HK-2 (cell line): Measurements from ENCODE around the gene CFDP1.

Experiments
- DNase-seq: peaks from one replicate; pipeline ENCODE4 v3.0.0-alpha.2; 2018; ENCODE audit not compliant: unreplicated experiment

CFDP1 gene

DNA sequence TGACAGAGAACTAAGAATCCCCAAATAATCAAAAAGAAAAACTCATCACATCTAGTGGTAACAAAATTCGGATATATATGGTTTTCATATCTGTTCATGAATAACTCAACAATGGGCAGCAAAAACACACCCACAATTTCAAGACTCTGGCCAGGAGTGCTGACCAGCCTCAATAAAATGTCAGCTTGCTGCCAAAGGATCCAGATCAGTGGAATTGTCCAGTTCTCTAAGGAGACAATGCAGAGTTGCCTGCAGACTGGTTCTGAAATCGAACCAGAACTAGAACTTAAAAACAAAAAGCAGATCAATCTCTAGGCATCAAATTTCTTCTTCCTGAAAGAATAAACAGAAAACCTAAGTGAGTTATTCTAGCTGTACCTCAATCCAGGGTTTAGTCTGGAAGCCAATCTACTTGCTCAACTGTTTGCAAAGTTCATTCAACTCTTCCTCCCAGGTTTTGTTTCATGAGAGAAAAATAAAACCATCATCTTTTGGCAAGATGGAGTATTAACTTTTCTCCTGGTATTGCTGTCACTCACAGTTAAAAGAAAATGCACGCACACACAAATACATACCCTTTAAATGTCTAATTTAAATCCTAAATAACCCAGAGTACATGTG lies 61.0 kb downstream of the CFDP1 start:
- no peak for DNase-seq

DNA sequence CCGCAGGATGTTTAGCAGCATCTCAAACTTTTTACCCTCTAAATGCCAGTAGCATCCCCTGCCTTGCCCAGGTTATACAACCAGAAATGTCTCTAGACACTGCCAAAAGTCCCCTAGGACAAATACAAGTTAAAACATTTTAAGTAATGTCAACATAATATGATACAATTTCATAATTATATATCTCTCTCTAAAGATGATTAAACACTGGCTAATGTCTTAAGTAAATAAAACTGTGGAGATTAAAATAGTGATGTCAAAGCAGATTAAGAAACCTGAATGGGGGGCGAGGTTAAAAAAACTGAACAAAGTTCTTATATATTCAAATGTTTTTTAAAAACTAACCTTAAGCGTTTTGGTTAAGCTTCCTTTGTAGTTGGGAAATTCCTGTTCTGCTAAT lies 62.1 kb downstream of the CFDP1 start:
- no peak for DNase-seq

DNA sequence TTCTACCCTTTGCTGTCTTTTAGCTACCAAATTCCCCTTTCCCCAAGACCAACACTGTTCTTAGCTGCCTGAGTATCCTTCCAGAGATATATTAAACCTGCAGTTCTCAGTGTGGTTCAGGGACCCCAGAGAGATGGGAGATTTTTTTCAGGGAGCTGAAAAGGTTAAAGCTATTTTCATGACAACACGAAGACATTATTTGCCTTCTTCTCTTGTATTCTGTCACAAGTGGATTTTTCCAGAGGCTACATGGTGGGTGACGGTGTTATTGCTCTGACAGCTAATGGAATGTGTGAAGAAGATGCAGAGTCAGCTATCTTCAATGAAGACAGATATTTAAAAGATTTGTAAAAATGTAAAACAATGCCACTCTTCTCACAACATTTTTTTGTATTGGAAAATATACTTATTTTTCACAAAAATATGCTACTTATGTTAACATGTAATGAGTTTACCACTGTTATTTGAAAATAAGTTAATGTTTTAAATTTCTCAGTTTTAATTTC lies 69.0 kb downstream of the CFDP1 start:
- DNase-seq: no peak

DNA sequence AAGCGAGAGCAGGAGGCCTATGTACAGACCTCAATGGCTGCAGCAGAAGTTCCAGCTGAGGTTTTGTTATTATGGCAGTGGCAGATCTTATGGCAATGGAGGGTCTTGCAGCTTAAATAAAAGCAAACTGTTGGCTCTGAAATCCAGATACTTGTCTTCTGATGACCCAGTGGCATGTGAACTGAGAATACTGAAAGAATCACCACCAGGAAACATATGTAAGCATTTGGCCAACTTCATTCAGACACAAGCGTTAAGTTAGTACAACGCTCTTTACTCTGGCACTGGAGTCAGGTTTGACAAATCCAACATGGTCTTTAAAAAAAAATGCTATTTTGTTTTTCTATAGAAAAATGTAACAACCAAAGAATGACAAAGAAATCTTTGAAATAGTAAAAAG lies 70.5 kb downstream of the CFDP1 start:
- no peak for DNase-seq

DNA sequence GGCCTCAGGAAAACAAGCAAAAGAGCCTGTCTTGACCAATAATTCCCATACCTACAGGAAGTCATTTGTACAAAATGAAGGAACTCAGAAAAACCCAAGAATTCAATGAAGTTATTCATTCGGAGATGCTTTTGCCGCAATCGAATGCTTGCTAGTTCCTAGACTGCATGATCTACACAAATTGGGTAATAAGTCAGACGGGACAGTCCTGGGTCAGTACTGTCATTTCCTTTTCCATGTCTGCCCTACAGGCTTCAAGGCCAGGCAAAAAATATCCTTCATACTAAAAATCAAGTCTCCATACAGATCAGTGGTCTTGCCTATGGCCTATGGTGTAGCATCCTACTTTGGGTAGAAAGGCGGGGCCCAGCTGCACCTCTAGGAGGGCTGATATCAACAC lies 71.4 kb downstream of the CFDP1 start:
- DNase-seq: no peak

DNA sequence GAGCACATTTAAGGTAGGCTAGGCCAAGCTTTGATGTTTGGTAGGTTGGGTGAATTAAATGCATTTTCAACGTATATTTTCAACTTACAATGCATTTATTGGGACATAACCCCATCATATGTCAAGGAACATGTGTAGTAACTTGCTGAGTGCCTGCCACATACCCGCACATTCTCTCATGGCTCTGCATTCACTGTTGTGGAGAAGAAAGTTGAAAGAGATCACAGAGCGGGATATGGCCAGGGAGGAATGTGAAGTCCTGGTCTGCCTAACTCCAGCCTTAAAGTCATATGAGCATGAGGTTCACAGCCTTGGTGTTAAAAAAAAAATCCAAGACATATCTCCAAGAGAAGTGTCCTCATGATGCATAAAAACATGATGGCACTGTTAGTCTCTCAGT lies 79.1 kb downstream of the CFDP1 start:
- no peak for DNase-seq

DNA sequence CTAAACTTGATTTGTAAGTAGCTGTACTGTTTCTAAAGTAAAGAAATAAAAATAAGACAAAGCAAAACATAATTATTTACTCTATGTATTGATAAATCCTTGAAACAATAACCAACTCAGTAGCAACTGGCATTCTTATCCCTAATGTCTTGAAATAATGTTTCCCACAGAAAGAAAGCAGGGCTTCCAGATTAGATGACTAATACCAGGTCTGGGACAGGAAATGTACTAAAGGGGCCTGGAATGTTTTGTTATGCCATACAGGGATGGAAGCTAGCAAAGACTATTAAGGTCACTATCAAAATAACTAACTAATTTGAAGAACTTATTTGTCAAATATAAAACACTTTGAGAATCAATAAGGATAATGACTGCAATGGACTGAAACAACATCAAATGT lies 82.1 kb downstream of the CFDP1 start:
- no peak for DNase-seq

DNA sequence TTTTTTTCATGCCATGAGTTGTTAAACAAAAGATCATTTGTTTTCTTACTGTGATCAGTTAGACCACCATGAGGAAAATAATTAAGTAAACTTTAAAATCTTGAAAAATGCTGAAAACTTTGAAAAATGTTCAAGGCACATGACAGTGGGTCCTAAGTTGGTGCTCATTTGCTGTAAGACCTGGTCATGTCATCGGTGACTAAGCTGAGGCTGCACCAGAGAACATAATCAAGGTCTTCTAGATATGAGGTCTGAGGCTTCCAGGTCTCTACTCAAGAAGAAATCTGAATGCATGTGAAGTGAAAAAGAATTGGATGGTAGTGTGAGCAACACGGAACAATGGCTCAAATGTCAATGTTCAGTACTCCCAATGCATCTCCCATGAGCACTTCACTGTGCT lies 87.6 kb downstream of the CFDP1 start:
- no peak for DNase-seq

DNA sequence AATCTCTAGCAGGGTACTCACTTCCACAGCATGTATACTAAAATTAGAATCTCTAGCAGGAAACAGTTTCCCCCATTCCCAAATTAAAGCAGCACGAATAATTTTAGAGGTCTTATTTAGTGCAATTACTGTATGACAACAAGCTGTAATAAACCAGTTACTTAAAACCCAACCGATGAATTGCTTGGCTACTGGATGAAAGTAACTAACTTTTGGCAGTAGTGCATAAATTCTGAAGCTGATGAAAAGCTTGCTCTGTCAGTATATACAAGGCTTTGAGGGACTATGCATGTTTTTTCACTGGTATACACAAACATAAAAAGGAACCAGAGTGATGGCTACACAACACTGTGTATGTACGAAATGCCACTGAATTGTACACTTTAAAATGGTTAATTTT lies 89.4 kb downstream of the CFDP1 start:
- no peak for DNase-seq

DNA sequence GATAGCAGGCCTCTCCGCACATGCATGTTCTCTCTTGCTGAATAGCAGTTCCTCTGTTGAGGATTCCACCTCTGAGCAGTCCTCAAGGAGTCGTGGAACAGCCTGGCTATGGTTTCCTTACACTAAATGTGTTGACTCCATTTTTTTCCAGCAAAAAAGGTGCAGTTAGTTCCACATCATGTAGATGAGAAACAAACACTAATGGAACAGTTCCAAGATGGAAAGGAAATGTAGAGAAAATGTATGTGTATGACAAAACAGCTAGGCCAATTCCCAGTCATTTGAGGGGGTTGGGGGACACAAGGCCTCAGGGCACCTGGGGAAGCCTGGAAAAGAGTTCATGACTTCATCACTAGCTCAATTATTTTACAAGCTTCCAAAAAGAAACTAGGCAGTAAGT lies 90.0 kb downstream of the CFDP1 start:
- DNase-seq: no peak

DNA sequence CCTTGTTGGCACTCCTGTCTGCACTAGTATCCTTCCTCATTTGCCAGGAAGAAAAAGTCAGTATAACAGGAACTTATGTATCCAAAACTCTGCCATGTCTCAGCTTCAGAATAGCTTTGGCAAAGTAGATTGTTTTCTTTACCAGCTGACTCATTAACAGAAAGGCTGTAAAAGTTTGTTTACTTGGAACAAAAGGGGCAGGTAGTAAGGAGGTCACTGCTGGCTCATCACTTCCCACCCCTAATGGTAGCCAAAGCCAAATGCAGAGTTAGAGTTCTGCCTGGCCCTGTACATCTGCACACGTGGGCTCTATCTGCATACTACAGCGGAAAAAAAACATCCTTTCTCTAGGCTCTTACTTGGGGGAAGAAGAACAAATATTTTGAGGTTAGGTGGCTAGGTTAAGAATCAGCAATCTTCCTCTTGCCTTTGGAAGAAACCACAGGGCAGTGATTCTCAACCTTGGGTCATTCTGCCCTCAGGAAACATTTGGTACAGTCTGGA lies 90.9 kb downstream of the CFDP1 start:
- peak; percentile 39 for DNase-seq

DNA sequence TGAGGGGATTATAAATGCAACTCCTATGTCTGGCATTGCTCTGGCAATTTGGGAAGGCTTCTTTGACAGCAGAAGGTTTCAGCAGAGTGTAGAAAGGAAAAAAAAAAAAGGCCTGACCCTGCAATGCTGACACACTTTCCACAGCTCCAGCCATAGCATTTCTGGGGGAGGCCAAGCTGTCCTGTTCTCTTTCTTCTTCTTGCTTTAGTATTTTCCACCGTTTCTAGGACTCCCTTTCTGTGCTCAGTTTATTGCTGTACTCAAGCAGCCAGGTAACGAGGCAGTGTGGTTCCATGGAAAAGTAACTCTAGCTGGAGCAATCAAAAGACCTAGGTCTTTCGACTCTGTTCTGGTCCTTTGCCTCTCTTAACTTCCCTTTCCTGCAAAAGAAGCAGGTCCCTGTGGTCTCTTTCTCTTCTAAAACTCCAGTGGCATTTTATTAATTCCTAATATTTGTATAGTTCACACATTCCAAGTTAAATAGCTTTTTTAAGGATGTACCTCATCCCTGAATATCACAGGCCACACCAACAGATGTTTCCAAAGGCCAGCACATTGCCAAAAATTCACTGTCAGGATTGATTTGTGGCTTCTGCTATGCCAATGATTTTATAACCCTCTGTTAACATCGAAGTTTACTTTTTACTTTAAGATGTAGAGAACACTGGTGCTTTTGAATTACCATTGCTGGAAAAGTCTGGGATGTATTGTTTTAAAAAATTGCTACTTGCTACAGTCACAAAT lies 91.6 kb downstream of the CFDP1 start:
- DNase-seq: no peak

DNA sequence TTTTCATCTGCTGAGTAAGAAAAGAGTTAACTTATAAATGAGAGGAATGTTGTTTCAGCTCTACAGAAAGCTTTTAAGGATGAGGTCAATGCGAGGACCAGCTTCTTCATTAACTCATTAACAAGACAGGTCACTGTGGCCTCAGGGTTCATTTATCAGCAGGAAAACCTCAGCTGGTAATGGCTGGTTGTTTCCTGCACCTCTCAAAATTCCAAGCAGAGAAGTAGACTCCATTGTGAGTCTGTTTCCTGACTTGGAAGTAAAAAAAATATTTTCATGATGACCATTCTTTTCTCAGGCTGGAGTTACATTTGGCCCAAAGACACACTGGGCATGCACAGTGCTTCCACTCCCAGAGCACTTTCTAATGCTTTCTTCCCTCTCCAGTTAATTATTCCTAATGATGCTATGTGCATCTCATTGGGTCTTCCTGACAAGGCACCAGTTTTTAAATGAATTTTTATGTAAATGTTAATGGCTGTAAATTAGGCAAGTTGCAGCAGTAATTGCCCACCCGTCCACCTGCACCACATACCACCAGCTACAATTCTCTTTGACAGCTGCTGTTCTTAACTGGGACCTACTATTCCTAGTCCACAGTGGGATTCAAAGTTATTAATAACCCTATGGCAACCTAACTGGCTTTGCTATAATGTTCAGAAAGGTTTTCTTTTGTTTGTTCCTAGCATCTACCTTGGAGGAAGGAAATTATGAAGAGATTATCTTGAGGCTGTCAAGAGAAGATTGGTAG lies 92.4 kb downstream of the CFDP1 start:
- peak; percentile 69 for DNase-seq

DNA sequence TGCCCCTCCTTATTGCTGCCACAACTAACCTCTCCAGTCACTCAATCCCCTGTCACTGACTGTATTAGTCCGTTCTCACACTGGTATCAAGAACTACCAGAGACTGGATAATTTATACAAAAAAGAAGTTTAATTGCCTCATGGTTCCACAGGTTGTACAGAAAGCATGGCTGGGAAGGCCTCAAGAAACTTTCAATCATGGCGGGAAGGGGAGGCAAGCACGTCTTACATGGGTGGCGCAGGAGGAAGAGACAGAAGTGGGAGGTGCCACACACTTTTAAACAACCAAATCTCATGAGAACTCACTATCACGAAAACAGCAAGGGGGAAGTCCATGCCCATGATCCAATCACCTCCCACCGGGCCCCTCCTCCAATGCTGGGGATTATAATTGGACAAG lies 95.9 kb downstream of the CFDP1 start:
- no peak for DNase-seq

DNA sequence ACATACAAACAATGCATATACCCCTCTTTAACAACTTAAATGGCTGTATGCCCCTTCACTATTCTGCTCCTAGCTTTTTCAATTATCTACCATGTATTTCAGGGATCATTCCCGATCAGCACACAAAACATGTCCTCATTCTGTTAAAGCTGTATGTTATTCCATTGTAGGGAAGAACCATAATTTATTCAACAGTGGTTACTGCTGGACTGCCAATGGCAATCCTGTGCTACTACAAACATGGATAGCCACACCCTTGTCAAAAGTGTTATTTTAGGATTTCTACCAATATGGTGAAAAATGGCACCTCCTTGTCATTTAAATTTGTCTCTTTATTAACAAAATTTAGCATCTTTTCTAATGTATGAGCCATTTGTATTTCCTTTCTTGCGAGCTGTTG lies 96.8 kb downstream of the CFDP1 start:
- DNase-seq: no peak

DNA sequence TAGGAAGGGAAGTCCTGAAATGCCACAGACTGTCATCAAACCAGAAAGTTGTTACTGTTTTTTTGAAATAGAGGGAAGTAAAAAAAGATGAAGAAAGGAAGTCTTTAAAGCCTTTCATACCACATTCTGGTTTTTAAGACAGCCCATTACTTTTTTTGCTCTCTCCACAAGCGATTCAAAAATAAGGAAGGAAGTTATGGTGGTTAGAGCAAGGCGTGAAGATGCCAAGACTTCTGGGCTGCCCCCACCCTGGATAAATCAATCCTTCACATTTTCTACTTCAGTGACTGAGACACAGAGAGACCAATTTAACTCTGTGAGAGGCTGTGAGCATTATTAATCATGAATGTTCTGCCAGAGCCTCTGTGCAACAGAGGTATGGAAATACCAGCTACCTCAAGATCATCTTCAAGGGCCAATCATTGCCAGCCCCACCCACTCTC lies 99.6 kb downstream of the CFDP1 start:
- DNase-seq: no peak

DNA sequence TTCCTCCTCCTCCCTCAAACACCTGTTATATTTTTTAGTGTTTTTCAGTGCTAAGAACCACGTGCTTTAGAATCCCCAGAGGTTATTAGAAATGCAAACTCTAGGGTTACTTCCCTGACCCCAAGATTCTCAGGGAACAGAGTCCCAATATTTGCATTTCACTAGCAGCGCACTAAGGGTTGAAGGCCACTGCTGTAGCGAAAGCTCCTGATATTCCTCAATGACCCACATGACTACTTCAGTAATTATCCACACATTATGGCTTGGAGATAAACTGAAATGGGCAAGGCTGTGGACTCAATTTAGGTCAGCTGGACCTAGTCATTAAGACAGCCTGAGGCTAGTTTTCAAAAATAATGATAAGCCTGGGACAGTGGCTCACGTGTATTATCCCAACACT lies 103.4 kb downstream of the CFDP1 start:
- no peak for DNase-seq

DNA sequence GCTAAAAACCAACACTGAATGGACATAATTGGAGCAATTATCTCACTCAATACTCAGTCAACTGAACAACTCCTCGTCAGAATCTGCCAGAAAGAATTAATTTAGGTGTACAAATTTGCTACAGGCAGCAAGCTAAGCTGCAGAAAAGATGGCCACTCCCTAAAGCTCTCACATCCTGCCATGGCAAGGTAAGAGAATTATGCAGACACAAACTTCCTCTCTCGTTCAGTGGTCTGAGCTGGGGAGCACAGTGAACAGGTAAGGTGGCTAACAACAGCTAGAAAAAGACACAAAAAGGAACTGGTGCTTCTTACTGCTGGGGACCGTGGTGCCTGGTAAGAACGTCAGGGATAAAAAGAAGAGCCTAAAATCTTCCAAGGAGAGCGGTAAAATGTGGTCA lies 107.0 kb downstream of the CFDP1 start:
- no peak for DNase-seq

DNA sequence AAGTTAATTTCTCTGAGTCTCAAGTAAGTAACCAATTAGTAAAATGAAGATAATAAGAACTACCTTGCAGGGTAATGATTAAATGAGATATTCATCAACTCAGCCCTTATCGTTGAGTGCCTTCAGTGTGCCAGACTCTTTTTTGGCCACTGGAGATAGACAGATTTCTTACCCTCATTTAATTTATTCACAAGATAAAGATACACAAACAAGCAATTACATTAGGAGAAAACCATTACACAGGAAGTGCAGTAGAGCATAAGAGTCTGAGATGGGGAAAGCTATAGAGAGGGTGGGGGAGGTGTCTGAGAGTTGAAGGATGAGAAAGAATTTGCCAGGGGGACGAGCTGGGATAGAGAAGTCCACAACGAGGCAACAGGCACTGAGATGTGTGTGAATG lies 109.4 kb downstream of the CFDP1 start:
- no peak for DNase-seq

DNA sequence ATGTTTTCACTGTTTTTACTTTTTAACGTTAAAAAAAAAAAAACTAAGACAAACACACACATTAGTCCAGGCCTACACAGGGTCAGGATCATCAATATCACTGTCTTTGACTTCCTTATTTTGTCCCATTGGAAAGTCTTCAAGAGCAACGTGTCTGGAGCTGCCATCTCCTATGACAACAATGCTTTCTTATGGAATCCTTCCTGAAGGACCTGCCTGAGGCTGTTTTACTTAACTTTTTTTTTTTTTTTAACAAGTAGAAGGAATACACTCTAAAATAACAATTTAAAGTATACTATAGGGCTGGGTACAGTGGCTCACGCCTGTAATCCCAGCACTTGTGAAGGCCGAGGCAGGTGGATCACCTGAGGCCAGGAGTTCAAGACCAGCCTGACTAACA lies 110.1 kb downstream of the CFDP1 start:
- no peak for DNase-seq

DNA sequence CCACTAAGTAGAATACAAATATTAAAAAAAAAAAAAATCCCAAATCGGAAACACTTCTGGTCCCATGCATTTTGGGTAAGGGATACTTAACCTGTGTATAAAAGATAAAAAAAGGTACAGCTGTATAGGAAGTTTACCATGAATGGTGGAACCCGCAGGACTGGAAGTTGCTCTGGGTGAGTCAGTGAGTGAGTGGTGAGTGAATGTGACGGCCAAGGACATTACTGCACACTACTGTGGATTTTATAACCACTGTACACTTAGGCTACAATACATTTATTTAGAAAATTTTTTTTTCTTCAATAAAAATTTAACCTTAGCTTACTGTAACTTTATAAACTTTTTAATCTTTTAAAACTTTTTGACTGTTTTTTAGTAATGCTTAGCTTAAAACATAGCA lies 110.6 kb downstream of the CFDP1 start:
- no peak for DNase-seq

DNA sequence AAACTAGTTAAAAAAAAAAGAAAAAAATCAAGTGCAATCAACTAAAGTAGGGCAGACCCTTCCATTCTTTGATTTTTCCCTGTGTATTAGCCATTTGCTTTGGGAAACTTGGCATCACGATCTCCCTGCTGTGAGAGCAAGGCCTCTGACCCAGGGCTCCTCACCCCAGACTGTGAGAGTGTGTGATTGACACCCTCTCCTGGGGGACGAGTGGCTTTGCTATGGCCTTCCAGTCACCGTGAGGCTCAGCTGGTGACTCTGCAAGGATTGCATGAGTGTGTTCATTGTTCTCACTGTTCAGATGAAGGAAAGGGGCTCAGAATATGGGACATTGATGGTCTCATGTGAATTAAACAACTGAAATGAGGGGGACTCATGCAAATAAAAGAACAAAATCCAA lies 112.9 kb downstream of the CFDP1 start:
- peak; percentile 55 for DNase-seq
